GM19035 (cell line): ENCODE results near the gene MTA1.

Experiments used
- ATAC-seq: cut with Tn5 transposase; IDR thresholded peaks from one replicate; pipeline ENCODE4 v1.9.1; 2021; ENCODE audit not compliant: unreplicated experiment

MTA1 gene

DNA sequence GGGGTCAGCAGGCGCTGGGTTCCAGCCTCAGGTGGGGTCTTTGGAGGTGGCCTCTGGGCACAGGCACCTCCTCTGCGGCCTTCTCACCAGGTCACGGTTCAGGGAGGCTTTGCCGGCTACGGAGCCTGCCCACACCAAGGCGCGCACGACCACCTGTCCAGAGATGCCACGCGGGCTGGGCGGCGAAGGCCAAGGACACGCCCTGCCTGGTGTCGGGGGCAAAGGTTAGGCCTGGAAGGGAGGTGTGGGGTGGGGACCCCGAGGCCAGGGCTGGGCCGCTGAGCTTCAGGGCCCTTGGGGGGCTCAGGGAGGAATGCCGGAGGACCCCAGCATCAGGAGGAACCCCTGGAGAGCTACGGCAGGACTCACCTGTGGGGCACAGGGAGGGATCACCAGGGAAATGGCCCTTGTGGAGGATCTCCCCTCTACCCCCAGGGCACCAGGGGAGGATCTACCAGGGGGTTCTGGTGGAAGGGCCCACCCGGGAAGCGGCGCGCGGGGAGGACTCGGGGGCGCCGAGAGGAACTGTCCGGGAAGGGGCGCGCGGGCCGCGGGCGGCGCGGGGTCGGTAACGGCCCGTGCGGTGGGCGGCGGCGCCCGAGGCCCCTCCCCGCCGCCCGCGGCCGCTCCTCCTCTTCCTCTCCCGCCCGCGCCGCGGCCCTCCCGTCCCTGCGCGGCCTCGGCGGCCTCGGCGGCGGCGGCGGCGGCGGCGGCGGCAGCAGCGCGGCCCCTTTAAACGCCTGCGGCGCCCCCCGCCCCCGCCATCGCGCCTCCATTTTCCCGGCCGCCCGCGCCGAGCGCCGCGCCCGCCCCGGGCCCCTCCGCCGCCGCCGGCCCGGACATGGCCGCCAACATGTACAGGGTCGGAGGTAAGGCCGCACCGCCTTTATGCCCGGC lies at the start of gene MTA1:
Gene MTA1, plus strand, starts transcription at position 633 of the 897 bp plus-strand sequence. Its CDS starts 209 bp downstream, at position 842.
- peak; percentile 48 for ATAC-seq

- no peak for ATAC-seq
Measured at GRCh38 chr14:105374389-105374788, 45.2 kb upstream of the MTA1 start.

- no peak for ATAC-seq
Measured at GRCh38 chr14:105375635-105376057, 44.0 kb upstream of the MTA1 start.

DNA sequence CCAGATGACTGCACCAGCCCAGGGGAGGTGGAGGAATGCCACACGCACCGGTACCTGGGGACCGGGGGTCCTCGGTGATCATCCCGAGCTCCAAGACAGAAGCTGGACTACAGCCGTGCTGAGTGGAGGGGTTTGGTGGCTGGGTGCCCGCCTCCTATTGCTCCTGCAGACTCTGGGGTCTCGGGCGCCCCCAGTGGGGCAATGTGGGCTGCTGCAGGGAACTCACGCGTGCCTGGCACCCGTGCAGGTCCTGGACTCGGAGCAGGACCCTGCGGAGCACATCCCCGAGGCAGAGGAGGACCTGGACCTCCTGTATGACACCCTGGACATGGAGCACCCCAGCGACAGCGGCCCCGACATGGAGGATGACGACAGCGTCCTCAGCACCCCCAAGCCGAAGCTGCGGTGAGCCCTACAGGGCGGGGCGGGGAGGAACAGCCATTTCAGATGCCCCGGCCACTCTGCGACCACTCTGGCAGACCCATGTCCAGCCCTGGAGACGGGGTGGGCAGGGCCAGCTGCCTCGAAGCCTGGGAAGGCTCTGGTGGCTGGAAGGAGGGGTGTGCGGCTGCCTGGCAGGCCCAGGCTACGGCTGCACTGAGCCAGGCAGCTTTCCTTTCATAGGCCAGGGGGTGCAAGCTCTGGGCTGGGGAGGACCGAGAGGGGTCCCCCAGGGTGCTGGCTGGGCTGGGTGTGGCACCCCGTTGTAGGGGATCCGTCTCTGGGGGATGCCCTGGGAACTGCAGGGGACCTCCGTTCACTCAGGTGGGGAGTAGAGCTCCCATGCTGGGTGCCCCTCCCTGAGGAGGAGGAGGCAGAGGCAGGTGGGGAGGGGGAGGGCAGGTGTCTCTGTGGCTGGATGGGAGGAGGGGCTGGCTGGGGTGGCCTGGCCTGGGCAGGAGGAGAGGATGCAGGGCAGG lies 42.8 kb upstream of the MTA1 start:
- no peak for ATAC-seq

DNA sequence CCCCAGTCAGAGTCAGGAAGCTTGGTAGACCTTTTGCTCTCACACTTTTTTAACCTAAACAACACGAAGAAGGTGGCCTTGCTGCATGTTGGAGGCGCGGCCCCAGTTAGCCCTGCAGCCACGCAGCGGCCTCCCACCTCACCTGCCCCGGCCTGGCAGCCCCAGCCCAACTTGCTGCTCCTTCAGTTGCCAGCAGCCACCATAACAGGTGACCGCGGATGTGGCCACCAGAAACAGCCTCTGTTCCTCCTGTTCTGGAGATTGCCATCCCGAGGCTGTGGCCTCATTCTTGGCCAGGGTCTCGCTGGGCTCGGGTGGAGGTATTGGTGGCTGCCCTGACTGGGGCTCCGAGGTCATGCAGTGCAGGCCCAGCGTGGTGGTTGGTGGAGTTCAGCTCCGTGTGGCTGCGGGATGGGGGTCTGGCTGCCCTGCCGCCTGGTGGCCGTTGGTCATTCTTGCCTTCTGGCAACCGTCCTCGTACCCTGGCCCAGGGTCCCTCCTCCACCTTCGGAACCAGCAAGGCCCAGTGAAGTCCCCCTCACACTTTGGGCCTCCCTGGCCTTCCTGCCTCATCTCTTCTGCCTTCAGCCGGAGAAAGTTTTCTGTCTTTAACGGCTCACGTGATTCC lies 42.0 kb upstream of the MTA1 start:
- no peak for ATAC-seq

DNA sequence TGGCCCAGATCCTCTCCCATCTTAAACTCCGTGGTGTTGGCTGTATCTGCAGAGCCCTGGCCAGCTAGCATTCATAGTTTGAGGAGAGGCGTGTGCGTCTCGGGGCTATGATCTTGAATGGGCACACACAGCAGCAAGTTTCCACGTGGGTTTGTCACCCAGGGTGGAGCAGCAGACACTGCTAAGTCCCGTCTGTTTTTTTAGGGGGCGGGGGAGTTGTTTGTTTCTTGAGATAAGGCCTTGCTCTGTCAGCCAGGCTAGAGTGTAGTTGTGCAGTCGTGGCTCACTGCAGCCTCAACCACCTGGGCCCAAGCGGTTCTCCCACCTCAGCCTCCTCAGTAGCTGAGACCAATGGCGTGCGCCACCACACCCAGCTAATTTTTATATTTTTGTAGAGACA lies 41.4 kb upstream of the MTA1 start:
- ATAC-seq, result no peak

DNA sequence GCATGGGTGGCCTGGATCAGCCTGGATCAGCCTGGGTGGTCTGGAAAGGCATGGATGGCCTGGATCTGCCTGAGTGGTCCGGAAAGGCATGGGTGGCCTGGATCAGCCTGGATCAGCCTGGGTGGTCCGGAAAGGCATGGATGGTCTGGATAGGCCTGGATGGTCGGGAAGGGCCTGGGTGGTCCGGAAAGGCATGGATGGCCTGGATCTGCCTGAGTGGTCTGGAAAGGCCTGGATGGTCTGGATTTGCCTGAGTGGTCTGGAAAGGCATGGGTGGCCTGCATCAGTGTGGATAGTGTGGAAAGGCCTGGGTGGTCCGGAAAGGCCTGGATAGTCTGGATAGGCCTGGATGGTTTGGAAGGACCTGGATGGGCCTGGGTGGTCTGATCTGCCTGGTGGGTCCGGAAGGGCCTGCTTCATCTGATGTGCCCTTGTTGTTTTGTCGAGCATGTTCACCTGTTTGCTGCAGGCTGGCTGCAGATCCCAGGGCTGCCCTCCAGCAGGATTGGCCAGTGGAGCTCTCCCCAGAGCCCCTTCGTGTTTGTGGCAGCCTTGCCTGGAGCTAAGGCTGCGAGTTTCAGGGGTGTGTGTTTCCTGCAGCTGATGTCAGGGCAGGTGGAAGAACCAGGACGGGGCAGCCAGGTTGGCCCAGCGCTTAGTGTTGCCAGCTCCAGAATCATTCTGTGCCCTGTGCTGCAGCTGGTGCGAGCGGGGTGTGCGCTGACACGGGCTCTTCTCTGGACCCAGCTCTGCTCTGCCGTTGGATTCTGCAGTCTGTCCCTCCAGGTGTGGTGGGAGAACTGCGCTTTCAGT lies 40.5 kb upstream of the MTA1 start:
- ATAC-seq, result no peak

DNA sequence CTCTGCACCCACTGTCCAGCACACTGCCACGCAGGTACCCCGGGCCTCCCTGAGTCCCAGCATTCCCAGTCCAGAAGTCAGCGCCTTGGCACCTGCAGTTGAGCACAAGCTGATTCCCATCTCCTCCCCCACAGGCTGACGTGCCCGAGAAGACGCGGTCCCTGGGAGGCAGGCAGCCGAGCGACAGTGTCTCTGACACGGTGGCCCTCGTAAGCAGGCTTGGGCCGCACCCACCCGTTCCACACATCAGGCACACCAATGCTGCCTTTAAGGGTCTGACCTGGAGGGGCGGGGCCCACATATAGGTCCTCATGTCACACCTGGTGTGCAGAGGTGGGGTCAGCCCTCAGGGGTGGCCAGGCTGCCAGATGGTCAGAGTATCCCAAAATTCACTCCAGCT lies 39.7 kb upstream of the MTA1 start:
- no peak for ATAC-seq

GRCh38 chr14:105380756-105381155 lies 38.9 kb upstream of the MTA1 start:
- ATAC-seq, result no peak

DNA sequence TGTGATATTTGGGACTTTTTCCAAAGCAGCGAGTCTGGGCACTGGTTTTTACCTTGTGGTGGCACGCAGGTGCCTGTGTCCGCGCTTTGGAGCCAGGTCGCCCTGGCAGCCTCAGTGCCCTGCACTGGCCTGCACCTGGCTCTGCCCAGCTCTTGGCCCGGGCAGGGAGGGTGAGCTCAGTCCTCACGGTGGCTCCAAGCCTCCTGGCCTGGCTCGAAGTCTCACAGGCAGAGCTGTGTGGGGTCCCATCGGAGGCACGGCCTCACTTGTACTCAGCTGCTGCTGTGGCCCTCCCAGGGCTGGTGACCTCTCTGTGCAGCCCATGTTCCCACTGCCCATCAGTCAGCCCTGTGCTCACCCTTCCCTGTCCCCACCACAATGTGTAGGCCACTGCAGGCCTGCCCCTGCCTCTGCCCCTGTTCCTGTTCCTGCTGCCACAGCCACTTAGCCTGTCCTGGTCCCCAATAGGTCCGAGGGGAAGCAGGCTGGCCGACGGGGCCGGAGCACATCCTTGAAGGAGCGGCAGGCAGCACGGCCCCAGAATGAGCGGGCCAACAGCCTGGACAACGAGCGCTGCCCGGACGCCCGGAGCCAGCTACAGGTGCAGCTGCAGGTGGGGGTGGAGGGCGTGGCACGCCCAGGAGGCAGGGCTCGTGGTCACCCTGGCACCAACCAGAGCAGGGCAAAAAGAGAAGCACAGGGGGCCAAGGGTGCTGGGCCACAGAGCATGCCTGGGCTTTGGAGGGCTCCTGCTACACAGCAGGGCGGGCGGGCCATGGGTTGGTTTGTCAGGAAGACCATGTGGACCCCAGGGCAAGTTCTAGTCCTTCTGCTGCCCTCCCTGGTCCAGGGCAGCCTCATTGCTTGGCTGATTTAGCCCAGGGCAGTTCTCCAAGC lies 37.9 kb upstream of the MTA1 start:
- ATAC-seq, result no peak

GRCh38 chr14:105382343-105383082 lies 37.1 kb upstream of the MTA1 start:
- no peak for ATAC-seq

DNA sequence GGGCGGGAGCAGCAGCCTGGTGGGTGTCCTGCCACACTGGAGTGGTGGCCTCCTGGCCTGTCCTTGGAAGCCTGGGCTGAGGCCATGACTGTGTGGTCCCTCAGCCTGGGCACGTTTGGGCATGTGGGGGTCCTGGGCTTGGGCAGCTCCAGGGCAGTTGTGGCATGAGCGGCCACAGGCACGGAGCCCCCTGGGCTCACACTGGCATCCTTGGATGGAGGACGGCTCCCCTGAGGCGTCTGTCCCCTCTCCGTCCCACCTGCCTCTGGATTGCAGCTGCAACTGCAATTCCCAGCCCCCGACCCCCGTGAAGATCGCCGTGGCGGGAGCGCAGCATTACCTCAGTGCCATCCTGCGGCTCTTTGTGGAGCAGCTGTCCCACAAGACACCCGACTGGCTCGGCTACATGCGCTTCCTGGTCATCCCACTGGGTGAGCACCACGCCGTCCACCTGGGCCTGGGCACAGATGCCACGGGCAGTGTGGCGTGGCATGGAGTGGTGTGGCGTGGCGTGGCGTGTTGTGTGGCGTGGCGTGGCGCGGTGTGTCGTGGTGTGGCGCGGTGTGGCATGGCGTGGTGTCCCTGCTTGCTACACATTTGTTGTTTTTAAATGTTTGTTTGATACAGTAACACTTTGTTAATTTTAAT lies 36.4 kb upstream of the MTA1 start:
- ATAC-seq, result no peak

DNA sequence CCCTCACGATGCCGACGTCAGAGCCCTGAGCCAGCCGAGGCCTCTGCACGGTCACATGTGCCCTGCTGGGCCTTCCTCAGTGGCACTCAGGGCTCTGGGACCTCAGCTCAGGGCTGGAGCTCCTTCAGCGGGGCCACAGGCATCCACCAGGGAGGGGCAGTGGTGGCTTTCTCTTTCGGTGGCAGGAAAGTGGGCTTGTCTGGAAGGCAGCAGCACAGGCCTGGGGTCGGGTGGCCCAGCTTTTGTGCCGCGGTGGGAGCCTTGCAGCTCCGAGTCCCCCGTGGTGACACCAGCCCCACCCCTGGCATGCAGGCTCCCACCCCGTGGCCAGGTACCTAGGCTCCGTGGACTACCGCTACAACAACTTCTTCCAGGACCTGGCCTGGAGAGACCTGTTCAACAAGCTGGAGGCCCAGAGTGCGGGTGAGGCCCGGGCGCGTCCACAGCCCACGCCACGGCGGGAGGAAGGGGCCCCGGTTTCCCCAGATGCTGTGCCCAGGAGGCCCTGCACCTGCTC lies 35.5 kb upstream of the MTA1 start:
- ATAC-seq, result no peak

GRCh38 chr14:105384605-105385321 lies 34.9 kb upstream of the MTA1 start:
- no peak for ATAC-seq

- no peak for ATAC-seq
Measured at GRCh38 chr14:105385322-105385637, 34.3 kb upstream of the MTA1 start.

DNA sequence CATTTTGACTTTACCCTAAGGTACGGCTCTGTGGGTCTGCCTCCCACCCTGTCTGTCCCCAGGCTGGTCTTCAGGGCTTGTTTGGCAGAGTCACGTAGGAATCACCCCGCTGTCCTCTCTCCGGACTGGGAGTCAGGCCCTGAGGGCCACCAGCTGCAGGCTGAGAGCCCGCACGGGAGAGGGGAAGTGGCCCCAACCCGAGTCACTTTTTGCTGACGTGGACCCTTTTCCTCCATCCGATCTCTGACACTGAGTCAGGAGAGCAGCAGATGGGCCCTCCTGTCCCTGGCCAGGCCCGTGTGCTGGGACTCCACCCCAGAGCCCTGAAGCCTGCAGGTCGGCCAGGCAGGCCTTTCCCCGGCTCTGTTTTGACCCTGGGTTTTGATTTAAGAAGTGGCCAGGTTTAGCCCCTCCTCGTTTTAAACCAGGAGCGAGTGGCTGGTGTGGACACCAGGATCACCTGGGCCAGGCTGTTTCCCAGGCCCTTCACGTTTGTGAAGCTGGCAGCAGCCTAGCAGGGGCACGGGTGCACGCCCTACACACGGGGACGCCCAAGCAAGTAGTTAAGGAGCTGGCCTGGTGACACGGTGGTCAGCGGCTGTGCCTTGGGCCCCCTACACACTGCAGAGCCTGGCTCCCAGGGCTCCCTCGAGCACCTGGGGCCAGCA lies 33.8 kb upstream of the MTA1 start:
- no peak for ATAC-seq
